Measurements from ENCODE around the gene DAP. TPM values are rescaled to one million over a fixed set of nuclear protein-coding genes. Genes with fewer than 3 reads are reported as not detected.
A peak's percentile ranks its signal among the peaks of the same experiment; 100 is the strongest.

DAP gene
- total and polyA plus RNA-seq, 10 of the 15 experiments (the other 5 are each of a cell fraction or from before 2014, with no cell fraction given), result 12.9 to 130 (median 49.9) TPM

- ChIA-PET RAD21 (ENCODE audit: unreplicated experiment) (no interaction called here), CTCF (interaction anchor here (1.3 kb wide), 1 partner anchor 14 kb away, joined by 4 read pairs; no protein-coding TSS in a partner anchor), SMC1A (ENCODE audit: uncharacterized antibody, unreplicated experiment) (interaction anchor here (0.6 to 1.6 kb wide), 4 partner anchors 8 to 1221 kb away, joined by 3 read pairs; no protein-coding TSS in a partner anchor), POLR2A (no interaction called here)
- Histone ChIP-seq H3K4me1 (ENCODE audit: control insufficient read depth, insufficient read depth, low read length) (peaks cover 7% of the 10 kb centered on the region), H2AFZ (ENCODE audit: control insufficient read depth, low read depth, low read length) (no peak overlapping the region), H3K4me3 (no peak overlapping the region), H3K4me2 (ENCODE audit: control insufficient read depth, insufficient read depth) (no peak overlapping the region), H3K27ac (ENCODE audit: control insufficient read depth, insufficient read depth) (no peak overlapping the region), H3K36me3 (ENCODE audit: control insufficient read depth in 2 of 2, insufficient read depth in 2 of 2, low read length in 1 of 2) (peaks cover 10 to 35% of the 10 kb centered on the region in 2 experiments), H3K9me3 (replicated peaks; ENCODE audit: control insufficient read depth, insufficient read depth, low read length) (peaks cover 9% of the 10 kb centered on the region), H3K9ac (ENCODE audit: control insufficient read depth, insufficient read depth, low read length) (no peak overlapping the region), H3K27me3 (replicated peaks in 1 of 2; ENCODE audit: control insufficient read depth in 2 of 2, insufficient read depth in 2 of 2, low read length in 1 of 2) (no peaks in the 10 kb centered on the region), H3K79me2 (ENCODE audit: control insufficient read depth, insufficient read depth, low read length) (peaks cover 4% of the 10 kb centered on the region), H4K20me1 (ENCODE audit: control insufficient read depth, insufficient read depth) (peaks cover 3% of the 10 kb centered on the region; the same call in 1 of the 2 replicates)
- intact Hi-C loops (cut with micrococcal nuclease; ENCODE audit: unreplicated experiment) (no loop called here), in situ Hi-C loops (cut with MboI) (no loop called here)
- TF ChIP-seq RELA (IDR thresholded peaks at IDR 0.05; ENCODE audit: borderline replicate concordance, partially characterized antibody) (no peak), CBX5 (IDR thresholded peaks at IDR 0.05; ENCODE audit: low read depth) (0 out of 2 replicates have a peak, but pooled peaks have one; percentile 77)
- DNase-seq (ENCODE audit: low read depth, low spot score) (no peak), FAIRE-seq (no peak), ATAC-seq (no peak)
- no TSS peak for BruUV-seq (replicated peaks)
- WGBS (ENCODE audit: insufficient coverage, insufficient replicate concordance, low lambda C conversion rate, missing lambda C conversion rate), result 81% methylated on average over 2 of the region's 2 CpGs
Observed at GRCh38 chr5:10740384-10740783, 20.6 kb downstream of the DAP start.

- Histone ChIP-seq H3K9ac (ENCODE audit: control insufficient read depth, insufficient read depth, low read length) (no peak overlapping the region), H4K20me1 (ENCODE audit: control insufficient read depth, insufficient read depth) (no peaks in the 10 kb centered on the region), H3K27me3 (replicated peaks in 1 of 2; ENCODE audit: control insufficient read depth in 2 of 2, insufficient read depth in 2 of 2, low read length in 1 of 2) (no peaks in the 10 kb centered on the region), H3K79me2 (ENCODE audit: control insufficient read depth, insufficient read depth, low read length) (peaks cover 6% of the 10 kb centered on the region), H3K4me2 (ENCODE audit: control insufficient read depth, insufficient read depth) (no peak overlapping the region), H3K4me1 (ENCODE audit: control insufficient read depth, insufficient read depth, low read length) (peaks cover 12% of the 10 kb centered on the region), H3K27ac (ENCODE audit: control insufficient read depth, insufficient read depth) (no peak overlapping the region), H3K9me3 (replicated peaks; ENCODE audit: control insufficient read depth, insufficient read depth, low read length) (peaks cover 9% of the 10 kb centered on the region), H3K4me3 (no peak overlapping the region), H3K36me3 (ENCODE audit: control insufficient read depth in 2 of 2, insufficient read depth in 2 of 2, low read length in 1 of 2) (peaks cover 5 to 17% of the 10 kb centered on the region in 2 experiments), H2AFZ (ENCODE audit: control insufficient read depth, low read depth, low read length) (no peak overlapping the region)
- ChIA-PET RAD21 (ENCODE audit: unreplicated experiment) (interaction anchor here (1.7 kb wide), 1 partner anchor 18 kb away, joined by 5 read pairs; no protein-coding TSS in a partner anchor), POLR2A (no interaction called here), SMC1A (ENCODE audit: uncharacterized antibody, unreplicated experiment) (interaction anchor here (0.9 to 2.0 kb wide), 5 partner anchors 9 to 35 kb away, joined by 3 to 8 read pairs (median 3); no protein-coding TSS in a partner anchor), CTCF (interaction anchor here (0.8 to 4.3 kb wide), 6 partner anchors 11 to 372 kb away, joined by 3 to 20 read pairs (median 3); no protein-coding TSS in a partner anchor)
- TF ChIP-seq CHD1 (IDR thresholded peaks at IDR 0.05; ENCODE audit: low read depth, low read length) (no peak), ZNF207 (IDR thresholded peaks at IDR 0.05; ENCODE audit: borderline replicate concordance) (no peak)
- ATAC-seq (no peak), DNase-seq (ENCODE audit: low read depth, low spot score) (no peak), FAIRE-seq (no peak)
- in situ Hi-C loops (cut with MboI), result no loop called here
- intact Hi-C loops (cut with micrococcal nuclease; ENCODE audit: unreplicated experiment), result no loop called here
- BruUV-seq (replicated peaks), result no TSS peak
Observed at GRCh38 chr5:10737880-10738279, 23.2 kb downstream of the DAP start.

All from GM12878 (cell line).